ENCODE data around the gene BABAM2. TPM values are rescaled to one million over a fixed set of nuclear protein-coding genes. Genes with fewer than 3 reads are reported as not detected.
"Not testable (repeated sequence)": the region's sequence is repeated elsewhere in the genome, so short reads cannot be mapped to it uniquely, and the experiment has no call there.

The BABAM2 gene
- total RNA-seq, 1 donor from 2014 or later, result 58.9 TPM

DNA sequence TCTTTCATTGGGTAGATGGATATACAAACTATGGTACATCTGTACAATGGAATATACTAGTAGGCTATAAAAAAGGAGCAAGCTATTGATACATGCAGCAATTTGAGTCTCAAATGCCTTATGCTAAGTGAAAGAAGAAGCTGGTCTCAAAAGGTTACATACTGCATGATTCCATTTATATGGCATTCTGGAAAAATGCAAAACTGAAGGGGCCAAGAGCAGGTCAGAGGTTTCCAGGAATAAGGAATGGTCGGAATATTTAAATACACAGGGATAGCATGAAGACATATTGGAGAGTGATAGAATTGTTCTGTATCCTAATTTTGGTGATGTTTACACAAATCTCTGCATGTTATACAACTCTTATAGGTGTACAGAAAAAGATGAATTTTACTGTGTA is 85.8 kb downstream of the BABAM2 start:
- Histone ChIP-seq H3K9me3 (replicated peaks) (peaks cover 4% of the 10 kb centered on the region), H3K27ac (replicated peaks) (no peak overlapping the region), H3K27me3 (ENCODE audit: low read depth) (no peaks in the 10 kb centered on the region), H3K4me1 (peaks cover 12% of the 10 kb centered on the region), H3K36me3 (no peaks in the 10 kb centered on the region), H3K4me3 (no peak overlapping the region)
- DNase-seq, result no peak
- intact Hi-C loops (cut with micrococcal nuclease), result no loop called here
- TF ChIP-seq, protein P1, sequence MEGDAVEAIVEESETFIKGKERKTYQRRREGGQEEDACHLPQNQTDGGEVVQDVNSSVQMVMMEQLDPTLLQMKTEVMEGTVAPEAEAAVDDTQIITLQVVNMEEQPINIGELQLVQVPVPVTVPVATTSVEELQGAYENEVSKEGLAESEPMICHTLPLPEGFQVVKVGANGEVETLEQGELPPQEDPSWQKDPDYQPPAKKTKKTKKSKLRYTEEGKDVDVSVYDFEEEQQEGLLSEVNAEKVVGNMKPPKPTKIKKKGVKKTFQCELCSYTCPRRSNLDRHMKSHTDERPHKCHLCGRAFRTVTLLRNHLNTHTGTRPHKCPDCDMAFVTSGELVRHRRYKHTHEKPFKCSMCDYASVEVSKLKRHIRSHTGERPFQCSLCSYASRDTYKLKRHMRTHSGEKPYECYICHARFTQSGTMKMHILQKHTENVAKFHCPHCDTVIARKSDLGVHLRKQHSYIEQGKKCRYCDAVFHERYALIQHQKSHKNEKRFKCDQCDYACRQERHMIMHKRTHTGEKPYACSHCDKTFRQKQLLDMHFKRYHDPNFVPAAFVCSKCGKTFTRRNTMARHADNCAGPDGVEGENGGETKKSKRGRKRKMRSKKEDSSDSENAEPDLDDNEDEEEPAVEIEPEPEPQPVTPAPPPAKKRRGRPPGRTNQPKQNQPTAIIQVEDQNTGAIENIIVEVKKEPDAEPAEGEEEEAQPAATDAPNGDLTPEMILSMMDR (IDR thresholded peaks at IDR 0.05; ENCODE audit: borderline replicate concordance), result no peak

DNA sequence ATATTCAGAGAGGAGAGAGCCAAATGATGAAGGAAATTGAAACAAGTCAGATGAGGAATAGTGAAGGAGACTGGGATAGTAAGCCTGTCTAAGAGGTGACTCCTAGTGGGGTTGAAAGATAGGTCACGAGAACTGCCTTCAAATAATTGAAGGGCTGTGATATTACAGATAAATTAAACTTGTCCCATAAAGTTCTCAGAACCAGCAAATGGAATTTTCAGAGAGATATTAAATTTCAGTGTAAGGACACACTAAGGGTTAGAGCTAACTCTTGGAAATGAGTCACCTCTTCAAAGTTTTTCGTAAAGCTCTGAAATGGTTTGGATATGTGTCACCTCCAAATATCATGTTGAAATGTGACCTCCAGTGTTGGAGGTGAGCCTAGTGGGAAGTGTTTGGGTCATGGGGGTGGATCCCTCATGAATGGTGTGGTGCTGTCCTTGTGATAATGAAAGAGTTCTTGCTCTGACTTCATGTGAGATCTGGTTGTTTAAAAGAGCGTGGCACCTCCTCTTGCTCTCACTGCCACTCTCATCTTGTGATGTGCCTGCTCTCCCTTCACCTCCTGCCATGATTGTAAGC is 87.3 kb downstream of the BABAM2 start:
- Histone ChIP-seq H3K27ac (replicated peaks) (no peak overlapping the region), H3K4me3 (no peak overlapping the region), H3K36me3 (no peaks in the 10 kb centered on the region), H3K4me1 (peaks cover 12% of the 10 kb centered on the region), H3K27me3 (ENCODE audit: low read depth) (no peaks in the 10 kb centered on the region), H3K9me3 (replicated peaks) (peaks cover 4% of the 10 kb centered on the region)
- TF ChIP-seq, protein P1 (IDR thresholded peaks at IDR 0.05; ENCODE audit: borderline replicate concordance), result no peak
- DNase-seq, result no peak
- intact Hi-C loops (cut with micrococcal nuclease), result no loop called here

DNA sequence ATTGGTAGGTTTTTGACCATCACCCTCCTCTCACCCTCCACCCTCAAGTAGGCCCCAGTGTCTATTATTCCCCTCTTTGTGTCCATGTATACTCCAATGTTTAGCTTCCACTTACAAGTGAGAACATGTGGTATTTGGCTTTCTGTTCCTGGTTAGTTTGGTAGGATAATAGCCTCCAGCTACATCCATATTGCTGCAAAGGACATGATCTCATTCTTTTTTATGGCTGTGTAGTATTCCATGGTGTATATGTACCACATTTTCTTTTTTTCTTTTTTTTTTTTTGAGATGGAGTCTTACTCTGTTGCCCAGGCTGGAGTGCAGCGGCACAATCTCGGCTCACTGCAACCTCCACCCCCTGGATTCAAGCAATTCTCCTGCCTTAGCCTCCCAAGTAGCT is 88.2 kb downstream of the BABAM2 start:
- H3K27me3 ChIP-seq (ENCODE audit: low read depth); H3K4me3 ChIP-seq; intact Hi-C loops (cut with micrococcal nuclease); H3K36me3 ChIP-seq; DNase-seq; H3K27ac ChIP-seq (replicated peaks): not testable (repeated sequence)
- Histone ChIP-seq H3K9me3 (replicated peaks) (peaks cover 10% of the 10 kb centered on the region), H3K4me1 (peaks cover 12% of the 10 kb centered on the region)

- TF ChIP-seq, protein P1 (IDR thresholded peaks at IDR 0.05; ENCODE audit: borderline replicate concordance), result no peak
- peaks cover 12% of the 10 kb centered on the region for H3K4me1 ChIP-seq
- DNase-seq, result no peak
- intact Hi-C loops (cut with micrococcal nuclease), result no loop called here
- no peak overlapping the region for H3K4me3 ChIP-seq
- H3K27ac ChIP-seq (replicated peaks), result no peak overlapping the region
- peaks cover 15% of the 10 kb centered on the region for H3K9me3 ChIP-seq (replicated peaks)
- H3K27me3 ChIP-seq (ENCODE audit: low read depth), result no peaks in the 10 kb centered on the region
- no peaks in the 10 kb centered on the region for H3K36me3 ChIP-seq
Measured at GRCh38 chr2:27980242-27980641, 89.7 kb downstream of the BABAM2 start.

GRCh38 chr2:27984153-27984552 is 93.6 kb downstream of the BABAM2 start:
- Histone ChIP-seq H3K9me3 (replicated peaks) (peaks cover 11% of the 10 kb centered on the region), H3K36me3 (no peaks in the 10 kb centered on the region), H3K27me3 (ENCODE audit: low read depth) (no peaks in the 10 kb centered on the region), H3K4me3 (no peak overlapping the region), H3K27ac (replicated peaks) (no peak overlapping the region), H3K4me1 (peaks cover 16% of the 10 kb centered on the region)
- intact Hi-C loops (cut with micrococcal nuclease), result no loop called here
- no peak for DNase-seq
- TF ChIP-seq, protein P1 (IDR thresholded peaks at IDR 0.05; ENCODE audit: borderline replicate concordance), result no peak

- peaks cover 27% of the 10 kb centered on the region for H3K4me1 ChIP-seq
- intact Hi-C loops (cut with micrococcal nuclease), result no loop called here
- TF ChIP-seq, protein P1 (IDR thresholded peaks at IDR 0.05; ENCODE audit: borderline replicate concordance), result no peak
- no peaks in the 10 kb centered on the region for H3K36me3 ChIP-seq
- H3K9me3 ChIP-seq (replicated peaks), result peaks cover 9% of the 10 kb centered on the region
- H3K27ac ChIP-seq (replicated peaks), result no peak overlapping the region
- no peak for DNase-seq
- H3K27me3 ChIP-seq (ENCODE audit: low read depth), result no peaks in the 10 kb centered on the region
- no peak overlapping the region for H3K4me3 ChIP-seq
Measured at GRCh38 chr2:27988306-27988705, 97.8 kb downstream of the BABAM2 start.

Data from left ventricle myocardium inferior (tissue), 1 donor.